ENCODE measurements around the gene STYXL2. TPM values are rescaled to one million over a fixed set of nuclear protein-coding genes. Genes with fewer than 3 reads are reported as not detected.

STYXL2 gene
- total RNA-seq, 2 donors from 2014 or later = 5.8 to 21.9 TPM

DNA sequence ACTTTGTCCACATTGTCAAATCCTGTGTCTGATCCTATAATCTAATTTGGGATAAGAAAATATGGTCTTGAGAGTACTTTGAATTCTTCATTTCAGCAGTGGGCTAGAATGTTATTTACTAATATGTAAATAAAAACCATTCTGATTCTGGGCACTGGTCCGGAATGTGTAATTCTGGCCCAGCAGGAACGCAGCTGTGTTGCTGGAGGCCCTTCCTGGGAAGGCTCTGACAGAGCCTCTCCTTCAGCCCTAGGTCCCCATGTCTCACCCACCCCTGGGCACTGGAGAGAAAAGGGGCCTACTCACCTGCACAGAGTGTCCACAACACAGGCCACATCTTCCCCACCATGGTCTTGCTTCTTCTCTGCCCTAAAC, 3.9 kb upstream of the STYXL2 start:
- TF ChIP-seq, protein P1, sequence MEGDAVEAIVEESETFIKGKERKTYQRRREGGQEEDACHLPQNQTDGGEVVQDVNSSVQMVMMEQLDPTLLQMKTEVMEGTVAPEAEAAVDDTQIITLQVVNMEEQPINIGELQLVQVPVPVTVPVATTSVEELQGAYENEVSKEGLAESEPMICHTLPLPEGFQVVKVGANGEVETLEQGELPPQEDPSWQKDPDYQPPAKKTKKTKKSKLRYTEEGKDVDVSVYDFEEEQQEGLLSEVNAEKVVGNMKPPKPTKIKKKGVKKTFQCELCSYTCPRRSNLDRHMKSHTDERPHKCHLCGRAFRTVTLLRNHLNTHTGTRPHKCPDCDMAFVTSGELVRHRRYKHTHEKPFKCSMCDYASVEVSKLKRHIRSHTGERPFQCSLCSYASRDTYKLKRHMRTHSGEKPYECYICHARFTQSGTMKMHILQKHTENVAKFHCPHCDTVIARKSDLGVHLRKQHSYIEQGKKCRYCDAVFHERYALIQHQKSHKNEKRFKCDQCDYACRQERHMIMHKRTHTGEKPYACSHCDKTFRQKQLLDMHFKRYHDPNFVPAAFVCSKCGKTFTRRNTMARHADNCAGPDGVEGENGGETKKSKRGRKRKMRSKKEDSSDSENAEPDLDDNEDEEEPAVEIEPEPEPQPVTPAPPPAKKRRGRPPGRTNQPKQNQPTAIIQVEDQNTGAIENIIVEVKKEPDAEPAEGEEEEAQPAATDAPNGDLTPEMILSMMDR (IDR thresholded peaks at IDR 0.05) = no peak

DNA sequence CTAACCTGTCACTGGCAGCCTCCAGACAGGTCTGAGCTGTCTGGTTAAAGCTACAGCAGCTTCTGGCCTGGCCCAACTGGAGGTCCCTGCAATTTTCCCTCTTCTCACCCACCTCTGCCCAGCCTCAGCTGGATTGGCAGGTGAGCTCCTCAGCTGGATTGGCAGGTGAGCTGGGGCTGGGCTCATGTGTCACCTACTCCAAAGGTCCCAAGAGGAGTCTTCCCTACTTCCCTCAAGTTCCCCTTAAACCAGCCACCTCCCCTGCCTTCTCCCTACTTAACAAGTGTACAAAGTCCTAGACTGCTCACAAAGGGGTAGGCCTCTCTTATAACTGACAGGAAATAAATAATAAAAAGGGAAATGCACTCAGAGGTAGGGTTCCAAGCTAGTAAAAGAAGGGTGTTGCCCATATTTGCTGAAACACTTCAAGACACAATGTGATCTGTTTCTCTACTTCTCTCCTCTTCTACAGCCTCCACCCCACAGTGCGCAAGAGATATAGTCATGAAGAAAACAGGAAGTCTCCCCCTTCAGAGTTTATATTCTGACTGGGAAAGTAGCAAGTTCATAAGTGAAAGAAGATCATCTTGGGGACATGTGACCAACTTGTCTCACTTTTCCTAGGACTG, 3.4 kb upstream of the STYXL2 start, which contains the start of gene GPA33:
Gene GPA33, minus strand, starts transcription at position 64 of the 629 bp plus-strand sequence. CDS start 90 bp downstream, outside the sequence.
- ATAC-seq (ENCODE audit: insufficient number of reproducible peaks, low FRiP score, low read depth) = no peak
- TF ChIP-seq, protein P1 (IDR thresholded peaks at IDR 0.05) = no peak
- Histone ChIP-seq H3K4me1 (ENCODE audit: control insufficient read depth in 1 of 2, low read depth in 2 of 2) (peaks cover 9 to 23% of the 10 kb centered on the region in 2 donors), H3K27ac (no peak within 1 kb of the TSS), H3K9me3 (no peaks in the 10 kb centered on the region), H3K27me3 (replicated peaks; ENCODE audit: insufficient read depth) (no peaks in the 10 kb centered on the region), H3K36me3 (no peaks in the 10 kb centered on the region), H3K4me3 (no peak within 1 kb of the TSS)
- DNase-seq (ENCODE audit: low spot score) = no peak

More for the DNA sequence above, 3.9 kb upstream of the STYXL2 start:
- no peak for ATAC-seq (ENCODE audit: insufficient number of reproducible peaks, low FRiP score, low read depth)
- H3K27me3 ChIP-seq (replicated peaks; ENCODE audit: insufficient read depth) = no peaks in the 10 kb centered on the region
- H3K36me3 ChIP-seq = no peaks in the 10 kb centered on the region
- H3K4me1 ChIP-seq (ENCODE audit: control insufficient read depth in 1 of 2, low read depth in 2 of 2) = peaks cover 9 to 18% of the 10 kb centered on the region in 2 donors
- H3K4me3 ChIP-seq = no peak overlapping the region
- no peak overlapping the region for H3K27ac ChIP-seq
- H3K9me3 ChIP-seq = no peaks in the 10 kb centered on the region
- no peak for DNase-seq (ENCODE audit: low spot score)

DNA sequence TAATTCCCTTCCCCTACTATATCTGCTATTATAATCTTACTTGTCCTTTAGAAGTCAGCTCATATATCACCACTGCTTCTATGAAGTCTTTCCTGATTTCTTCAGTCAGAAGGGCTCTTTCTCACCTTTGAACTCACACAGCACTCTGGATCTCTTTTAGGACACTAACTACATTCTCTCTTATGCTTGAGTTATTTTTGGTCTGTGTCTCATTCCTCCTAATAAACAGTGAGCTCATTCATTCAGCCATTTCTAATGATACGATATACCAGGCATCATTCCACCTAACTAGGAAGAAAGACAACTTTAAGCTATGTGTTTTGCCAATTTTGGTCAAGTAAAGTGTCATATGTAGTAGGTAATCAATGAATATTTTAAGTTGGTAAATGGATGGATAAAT, 1.2 kb upstream of the STYXL2 start:
- TF ChIP-seq, protein P1 (IDR thresholded peaks at IDR 0.05) = no peak
- ATAC-seq (ENCODE audit: insufficient number of reproducible peaks, low FRiP score, low read depth) (no peak), DNase-seq (ENCODE audit: low spot score) (no peak)
- Histone ChIP-seq H3K27me3 (replicated peaks; ENCODE audit: insufficient read depth) (no peaks in the 10 kb centered on the region), H3K36me3 (no peaks in the 10 kb centered on the region), H3K4me1 (ENCODE audit: control insufficient read depth in 1 of 2, low read depth in 2 of 2) (peaks cover 9 to 27% of the 10 kb centered on the region in 2 donors), H3K9me3 (no peaks in the 10 kb centered on the region), H3K4me3 (no peak overlapping the region), H3K27ac (peak overlapping the region in 1 of 2 donors; percentile 81)

DNA sequence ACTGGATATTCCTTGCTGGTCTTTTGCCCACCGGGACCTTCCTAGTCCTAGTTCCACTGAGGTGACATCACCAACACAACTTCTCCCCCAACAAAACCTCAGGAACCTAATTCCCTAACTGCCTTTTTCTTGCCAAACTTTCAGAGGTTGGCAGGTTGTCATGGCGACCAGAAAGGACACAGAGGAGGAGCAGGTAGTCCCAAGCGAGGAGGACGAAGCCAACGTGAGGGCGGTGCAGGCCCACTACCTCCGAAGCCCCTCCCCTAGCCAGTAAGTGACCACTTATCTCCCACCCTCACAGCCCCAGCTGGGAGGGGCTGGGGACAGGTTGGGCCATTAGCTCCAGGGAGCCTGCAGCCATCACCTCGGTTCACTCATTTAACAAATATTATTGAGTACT, 815 bp downstream of the STYXL2 start:
- peak overlapping the region; percentile 78 to 81 for H3K27ac ChIP-seq
- no peaks in the 10 kb centered on the region for H3K36me3 ChIP-seq
- ATAC-seq (ENCODE audit: insufficient number of reproducible peaks, low FRiP score, low read depth) = peak; percentile 30
- peaks cover 9 to 27% of the 10 kb centered on the region in 2 donors for H3K4me1 ChIP-seq (ENCODE audit: control insufficient read depth in 1 of 2, low read depth in 2 of 2)
- peak overlapping the region; percentile 75 for H3K4me3 ChIP-seq
- no peaks in the 10 kb centered on the region for H3K9me3 ChIP-seq
- TF ChIP-seq, protein P1 (IDR thresholded peaks at IDR 0.05) = no peak
- H3K27me3 ChIP-seq (replicated peaks; ENCODE audit: insufficient read depth) = no peaks in the 10 kb centered on the region
- peak; percentile 8 for DNase-seq (ENCODE audit: low spot score)

DNA sequence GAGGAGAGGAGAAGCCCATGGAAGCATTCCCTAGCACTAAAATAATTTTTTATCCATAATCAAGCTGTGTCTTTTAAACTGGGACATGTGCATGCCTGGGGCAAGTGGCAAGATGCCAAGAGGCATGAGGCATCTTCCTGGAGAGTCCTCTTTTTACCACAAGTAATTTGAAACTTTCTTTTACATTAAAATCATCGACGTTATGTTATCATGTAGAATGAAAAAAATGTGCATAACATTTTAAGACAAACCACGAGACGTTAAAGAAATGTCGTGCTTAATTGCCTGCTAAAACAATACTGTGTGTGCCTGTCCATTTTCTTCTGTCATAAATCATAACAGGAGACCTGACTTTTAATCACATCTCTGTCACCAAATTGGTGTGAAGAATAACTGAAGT, 1.5 kb downstream of the STYXL2 start:
- peaks cover 9 to 27% of the 10 kb centered on the region in 2 donors for H3K4me1 ChIP-seq (ENCODE audit: control insufficient read depth in 1 of 2, low read depth in 2 of 2)
- no peaks in the 10 kb centered on the region for H3K27me3 ChIP-seq (replicated peaks; ENCODE audit: insufficient read depth)
- ATAC-seq (ENCODE audit: insufficient number of reproducible peaks, low FRiP score, low read depth) = no peak
- H3K36me3 ChIP-seq = no peaks in the 10 kb centered on the region
- no peaks in the 10 kb centered on the region for H3K9me3 ChIP-seq
- DNase-seq (ENCODE audit: low spot score) = no peak
- peak overlapping the region; percentile 75 for H3K4me3 ChIP-seq
- TF ChIP-seq, protein P1 (IDR thresholded peaks at IDR 0.05) = no peak
- peak overlapping the region; percentile 78 to 81 for H3K27ac ChIP-seq

Measured in thoracic aorta (tissue), 2 donors.